GM21447 (cell line): ENCODE measurements around the gene SRSF9.

ENCODE experiments used
- ATAC-seq: cut with Tn5 transposase; IDR thresholded peaks from one replicate; pipeline ENCODE4 v1.9.1; 2021; ENCODE audit not compliant: unreplicated experiment

The SRSF9 gene

DNA sequence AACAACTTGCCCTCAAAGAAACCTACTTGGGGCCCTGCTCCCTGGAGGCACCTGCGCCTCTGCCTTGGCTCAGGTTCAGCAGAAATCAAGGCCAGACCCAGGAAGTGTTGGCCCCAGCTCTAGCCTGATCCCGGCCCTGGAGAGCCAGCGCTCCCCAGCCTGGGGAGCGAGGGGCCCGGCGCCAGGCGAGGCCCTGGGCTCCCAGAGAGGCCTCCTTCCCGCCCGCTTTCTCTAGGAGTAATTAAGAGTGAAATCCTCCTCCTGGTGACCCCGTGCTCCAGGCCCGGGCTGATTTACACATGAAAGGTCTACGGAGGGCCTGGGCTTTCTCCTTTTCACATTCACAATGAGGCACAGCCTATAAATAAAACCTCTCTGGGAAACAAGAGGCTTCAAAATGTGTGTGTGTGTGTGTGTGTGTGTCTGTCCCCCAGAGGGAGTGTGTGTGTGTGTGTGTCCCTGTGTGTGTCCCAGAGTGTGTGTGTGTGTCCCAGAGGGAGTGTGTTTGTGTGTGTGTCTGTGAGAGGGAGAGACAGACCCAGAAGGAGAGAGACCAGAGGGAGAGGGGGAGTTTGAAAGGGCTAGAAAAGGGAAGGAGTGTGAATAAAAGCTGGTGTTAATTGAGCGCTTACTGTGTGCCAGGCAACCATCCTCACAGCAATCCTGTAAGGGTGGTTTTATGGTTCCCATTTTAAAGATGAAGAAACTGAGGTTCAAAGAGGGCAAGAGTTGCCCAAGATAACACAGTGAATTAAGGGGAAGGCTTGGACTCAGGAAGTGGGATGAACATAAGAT is 55.5 kb downstream of the SRSF9 start:
- ATAC-seq: no peak

DNA sequence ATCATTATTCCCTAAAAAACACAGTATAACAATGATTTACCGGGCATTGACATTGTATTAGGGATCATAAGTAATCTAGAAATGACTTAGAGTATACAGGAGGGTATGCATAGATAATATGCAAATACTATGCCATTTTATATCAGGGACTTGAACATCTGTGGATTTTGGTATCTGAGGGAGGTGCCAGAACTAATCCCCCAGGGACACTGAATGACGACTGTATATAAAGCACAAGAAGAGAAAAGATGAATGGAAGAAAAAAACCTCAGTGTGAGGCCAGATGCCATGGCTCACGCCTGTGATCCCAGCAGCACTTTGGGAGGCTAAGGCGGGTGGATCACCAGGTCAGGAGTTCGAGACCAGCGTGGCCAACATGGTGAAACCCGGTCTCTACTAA is 57.1 kb downstream of the SRSF9 start:
- no peak for ATAC-seq
